Measurements from ENCODE around the gene THAP12.

DNA sequence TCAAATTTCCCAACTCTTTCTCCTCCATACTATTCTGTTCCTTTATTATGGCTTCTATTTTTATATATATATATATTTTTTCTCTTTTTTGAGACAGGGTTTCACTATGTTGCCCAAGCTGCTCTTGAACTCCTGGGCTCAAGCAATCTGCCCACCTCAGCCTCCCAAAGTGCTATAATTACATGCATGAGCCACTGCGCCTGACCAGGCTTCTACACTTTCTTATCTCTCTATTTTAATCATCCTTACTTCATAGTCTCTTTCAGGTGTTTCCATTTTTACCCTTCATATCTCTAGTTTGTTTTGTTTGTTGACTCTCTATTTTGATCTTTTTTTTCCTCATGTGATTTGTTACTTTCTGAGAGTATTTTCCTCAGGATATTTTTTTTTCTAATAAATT lies 20.0 kb upstream of the THAP12 start:
- no peak for TF ChIP-seq GATA3 (IDR thresholded peaks at IDR 0.05; ENCODE audit: low read depth, low read length)
- TF ChIP-seq GATA2 (IDR thresholded peaks at IDR 0.05; ENCODE audit: low read depth, low read length): no peak

Measured in SH-SY5Y (cell line).